ENCODE results near the gene ANO5.

The ANO5 gene

DNA sequence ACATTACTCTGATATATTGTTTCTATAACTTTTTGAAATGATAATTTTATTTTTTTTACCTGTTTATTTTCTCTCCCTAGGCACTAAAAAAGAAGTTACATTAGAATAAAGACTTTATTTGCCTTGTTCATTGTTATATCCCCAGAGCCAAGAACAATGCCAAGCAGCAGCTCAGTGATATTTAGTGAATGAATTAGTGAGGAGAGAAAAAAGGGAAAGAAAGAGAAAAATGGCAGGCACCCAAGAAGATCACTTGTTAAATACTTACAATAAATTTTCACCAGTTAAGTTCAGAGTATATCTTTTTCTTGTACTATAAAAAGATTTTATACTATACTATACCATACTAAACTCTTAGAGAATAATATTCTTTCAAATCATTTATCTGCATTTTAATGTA is 13.3 kb upstream of the ANO5 start:
- no peak overlapping the region for H3K4me3 ChIP-seq (ENCODE audit: low read depth in 1 of 2, low read length in 2 of 2)
- no peaks in the 10 kb centered on the region for H3K36me3 ChIP-seq (ENCODE audit: insufficient read depth, low read length)
- no peaks in the 10 kb centered on the region for H3K27me3 ChIP-seq (ENCODE audit: control insufficient read depth in 1 of 2, insufficient read depth in 2 of 2, low read length in 2 of 2)
- no peak overlapping the region for H3K27ac ChIP-seq (ENCODE audit: low read depth, low read length)
- no peaks in the 10 kb centered on the region for H3K9me3 ChIP-seq (ENCODE audit: low read length)
- H3K9ac ChIP-seq (ENCODE audit: low read length) = no peak overlapping the region
- no peaks in the 10 kb centered on the region for H3K4me1 ChIP-seq (ENCODE audit: insufficient read depth, low read length)

- Histone ChIP-seq H3K36me3 (ENCODE audit: insufficient read depth, low read length) (no peaks in the 10 kb centered on the region), H3K9me3 (ENCODE audit: low read length) (no peaks in the 10 kb centered on the region), H3K9ac (ENCODE audit: low read length) (no peak overlapping the region), H3K4me1 (ENCODE audit: insufficient read depth, low read length) (no peaks in the 10 kb centered on the region), H3K27me3 (ENCODE audit: control insufficient read depth in 1 of 2, insufficient read depth in 2 of 2, low read length in 2 of 2) (no peaks in the 10 kb centered on the region), H3K4me3 (ENCODE audit: low read depth in 1 of 2, low read length in 2 of 2) (no peak overlapping the region), H3K27ac (ENCODE audit: low read depth, low read length) (no peak overlapping the region)
Observed at GRCh38 chr11:22180131-22180530, 12.8 kb upstream of the ANO5 start.

DNA sequence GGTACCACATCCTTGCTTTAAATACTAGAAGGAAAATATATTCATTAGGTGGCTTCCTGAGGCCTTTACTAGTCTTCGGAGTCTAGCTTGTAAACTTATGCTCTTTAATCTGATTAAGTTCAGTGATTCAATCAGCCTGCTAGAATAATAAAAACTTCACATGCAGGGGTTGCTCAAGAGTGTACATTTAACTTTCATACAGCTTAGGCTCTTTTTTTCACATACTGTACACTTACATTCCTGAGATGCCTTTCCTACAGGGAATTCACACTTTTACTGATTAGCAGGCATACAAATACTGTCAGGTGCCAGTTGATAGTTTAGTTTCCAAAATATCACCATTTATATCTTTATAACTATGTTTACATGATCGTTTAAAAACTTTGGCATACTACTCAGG is 3.2 kb upstream of the ANO5 start:
- peaks cover 10% of the 10 kb centered on the region for H3K4me1 ChIP-seq (ENCODE audit: insufficient read depth, low read length)
- no peaks in the 10 kb centered on the region for H3K36me3 ChIP-seq (ENCODE audit: insufficient read depth, low read length)
- no peak overlapping the region for H3K9ac ChIP-seq (ENCODE audit: low read length)
- H3K9me3 ChIP-seq (ENCODE audit: low read length) = no peaks in the 10 kb centered on the region
- H3K27me3 ChIP-seq (ENCODE audit: control insufficient read depth in 1 of 2, insufficient read depth in 2 of 2, low read length in 2 of 2) = no peaks in the 10 kb centered on the region
- H3K27ac ChIP-seq (ENCODE audit: low read depth, low read length) = no peak overlapping the region
- no peak overlapping the region for H3K4me3 ChIP-seq (ENCODE audit: low read depth in 1 of 2, low read length in 2 of 2)

- no peaks in the 10 kb centered on the region for H3K36me3 ChIP-seq (ENCODE audit: insufficient read depth, low read length)
- H3K4me3 ChIP-seq (ENCODE audit: low read depth in 1 of 2, low read length in 2 of 2) = no peak overlapping the region
- H3K27ac ChIP-seq (ENCODE audit: low read depth, low read length) = no peak overlapping the region
- peaks cover 12% of the 10 kb centered on the region for H3K4me1 ChIP-seq (ENCODE audit: insufficient read depth, low read length)
- H3K9me3 ChIP-seq (ENCODE audit: low read length) = no peaks in the 10 kb centered on the region
- H3K9ac ChIP-seq (ENCODE audit: low read length) = no peak overlapping the region
- H3K27me3 ChIP-seq (ENCODE audit: control insufficient read depth in 1 of 2, insufficient read depth in 2 of 2, low read length in 2 of 2) = no peaks in the 10 kb centered on the region
Observed at GRCh38 chr11:22190827-22191463, 1.9 kb upstream of the ANO5 start.

DNA sequence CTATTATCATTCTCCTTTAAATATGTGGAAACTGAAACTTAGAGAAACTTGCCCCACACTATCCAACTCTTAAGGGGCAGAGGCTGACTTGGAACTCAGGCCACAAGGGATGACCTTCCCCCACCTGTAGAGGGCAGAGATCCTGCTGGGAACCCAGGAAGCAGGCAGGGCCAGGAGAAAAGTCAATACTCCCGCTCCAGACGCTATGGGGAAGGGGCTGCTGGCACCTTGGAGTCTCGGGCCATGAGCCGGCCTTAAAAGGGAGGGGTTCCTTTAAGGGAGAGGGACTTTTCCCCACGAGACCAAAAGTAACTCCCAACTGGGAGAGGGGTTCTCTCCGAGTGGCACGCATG is 620 bp upstream of the ANO5 start:
- Histone ChIP-seq H3K27ac (ENCODE audit: low read depth, low read length) (peak overlapping the region; percentile 21), H3K36me3 (ENCODE audit: insufficient read depth, low read length) (no peaks in the 10 kb centered on the region), H3K4me3 (ENCODE audit: low read depth in 1 of 2, low read length in 2 of 2) (peak overlapping the region; percentile 58 to 76), H3K4me1 (ENCODE audit: insufficient read depth, low read length) (peaks cover 14% of the 10 kb centered on the region), H3K27me3 (ENCODE audit: control insufficient read depth in 1 of 2, insufficient read depth in 2 of 2, low read length in 2 of 2) (no peaks in the 10 kb centered on the region), H3K9me3 (ENCODE audit: low read length) (no peaks in the 10 kb centered on the region), H3K9ac (ENCODE audit: low read length) (peak overlapping the region; percentile 66)

DNA sequence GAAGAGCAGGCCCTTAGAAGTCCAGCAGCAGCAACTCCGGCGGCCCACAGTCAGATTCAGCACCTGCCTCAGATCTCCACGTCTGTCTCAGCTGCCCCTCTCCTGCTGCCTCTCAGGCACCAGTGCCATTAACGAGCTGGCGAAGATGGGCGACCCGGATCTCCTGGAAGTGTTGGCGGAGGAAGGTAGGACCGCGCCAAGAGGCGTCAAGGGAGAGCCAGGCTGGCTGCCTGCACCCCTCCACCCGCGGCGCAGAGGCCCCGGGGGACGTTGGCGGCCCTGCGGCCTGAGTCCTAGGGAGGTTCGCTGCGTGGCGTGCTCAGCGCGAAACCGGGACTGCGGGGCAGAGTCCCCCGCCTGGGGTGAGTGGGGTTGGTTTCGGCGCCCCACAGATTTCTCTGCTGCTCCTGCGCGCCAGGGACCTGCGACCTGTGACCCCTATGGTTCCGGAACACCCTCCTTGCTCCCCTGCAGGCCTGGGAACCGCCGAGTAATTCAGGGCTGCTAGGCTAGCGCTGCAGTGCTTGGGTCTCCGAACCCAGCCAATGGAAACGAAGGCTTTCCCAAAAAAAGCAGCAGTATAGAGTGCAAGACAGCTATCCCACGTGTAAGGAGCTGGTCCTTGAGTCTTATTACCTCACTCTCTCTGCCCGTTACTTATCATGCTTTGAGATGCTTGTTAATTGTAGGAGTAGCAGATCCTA is 615 bp downstream of the ANO5 start:
- no peaks in the 10 kb centered on the region for H3K27me3 ChIP-seq (ENCODE audit: control insufficient read depth in 1 of 2, insufficient read depth in 2 of 2, low read length in 2 of 2)
- no peaks in the 10 kb centered on the region for H3K36me3 ChIP-seq (ENCODE audit: insufficient read depth, low read length)
- H3K9me3 ChIP-seq (ENCODE audit: low read length) = no peaks in the 10 kb centered on the region
- H3K9ac ChIP-seq (ENCODE audit: low read length) = peak overlapping the region; percentile 19
- peak overlapping the region; percentile 58 to 76 for H3K4me3 ChIP-seq (ENCODE audit: low read depth in 1 of 2, low read length in 2 of 2)
- peak overlapping the region; percentile 58 for H3K27ac ChIP-seq (ENCODE audit: low read depth, low read length)
- H3K4me1 ChIP-seq (ENCODE audit: insufficient read depth, low read length) = peaks cover 15% of the 10 kb centered on the region

GRCh38 chr11:22194306-22194705 is 1.4 kb downstream of the ANO5 start:
- Histone ChIP-seq H3K4me1 (ENCODE audit: insufficient read depth, low read length) (peaks cover 15% of the 10 kb centered on the region), H3K27ac (ENCODE audit: low read depth, low read length) (no peak overlapping the region), H3K9ac (ENCODE audit: low read length) (no peak overlapping the region), H3K9me3 (ENCODE audit: low read length) (no peaks in the 10 kb centered on the region), H3K27me3 (ENCODE audit: control insufficient read depth in 1 of 2, insufficient read depth in 2 of 2, low read length in 2 of 2) (no peaks in the 10 kb centered on the region), H3K4me3 (ENCODE audit: low read depth in 1 of 2, low read length in 2 of 2) (peak overlapping the region in 1 of 2 donors; percentile 76), H3K36me3 (ENCODE audit: insufficient read depth, low read length) (no peaks in the 10 kb centered on the region)

GRCh38 chr11:22194907-22195306 is 2.0 kb downstream of the ANO5 start:
- Histone ChIP-seq H3K9me3 (ENCODE audit: low read length) (no peaks in the 10 kb centered on the region), H3K36me3 (ENCODE audit: insufficient read depth, low read length) (no peaks in the 10 kb centered on the region), H3K4me1 (ENCODE audit: insufficient read depth, low read length) (peaks cover 15% of the 10 kb centered on the region), H3K9ac (ENCODE audit: low read length) (no peak overlapping the region), H3K27ac (ENCODE audit: low read depth, low read length) (no peak overlapping the region), H3K27me3 (ENCODE audit: control insufficient read depth in 1 of 2, insufficient read depth in 2 of 2, low read length in 2 of 2) (no peaks in the 10 kb centered on the region), H3K4me3 (ENCODE audit: low read depth in 1 of 2, low read length in 2 of 2) (no peak overlapping the region)

GRCh38 chr11:22197139-22198005 is 4.5 kb downstream of the ANO5 start:
- H3K9me3 ChIP-seq (ENCODE audit: low read length) = no peaks in the 10 kb centered on the region
- no peak overlapping the region for H3K4me3 ChIP-seq (ENCODE audit: low read depth in 1 of 2, low read length in 2 of 2)
- H3K9ac ChIP-seq (ENCODE audit: low read length) = no peak overlapping the region
- H3K36me3 ChIP-seq (ENCODE audit: insufficient read depth, low read length) = no peaks in the 10 kb centered on the region
- H3K27ac ChIP-seq (ENCODE audit: low read depth, low read length) = no peak overlapping the region
- no peaks in the 10 kb centered on the region for H3K27me3 ChIP-seq (ENCODE audit: control insufficient read depth in 1 of 2, insufficient read depth in 2 of 2, low read length in 2 of 2)
- peaks cover 15% of the 10 kb centered on the region for H3K4me1 ChIP-seq (ENCODE audit: insufficient read depth, low read length)

- H3K4me1 ChIP-seq (ENCODE audit: insufficient read depth, low read length) = peaks cover 9% of the 10 kb centered on the region
- H3K4me3 ChIP-seq (ENCODE audit: low read depth in 1 of 2, low read length in 2 of 2) = no peak overlapping the region
- no peak overlapping the region for H3K9ac ChIP-seq (ENCODE audit: low read length)
- no peaks in the 10 kb centered on the region for H3K36me3 ChIP-seq (ENCODE audit: insufficient read depth, low read length)
- H3K27ac ChIP-seq (ENCODE audit: low read depth, low read length) = no peak overlapping the region
- no peaks in the 10 kb centered on the region for H3K9me3 ChIP-seq (ENCODE audit: low read length)
- no peaks in the 10 kb centered on the region for H3K27me3 ChIP-seq (ENCODE audit: control insufficient read depth in 1 of 2, insufficient read depth in 2 of 2, low read length in 2 of 2)
Observed at GRCh38 chr11:22199243-22199642, 6.4 kb downstream of the ANO5 start.

GRCh38 chr11:22203281-22203680 is 10.4 kb downstream of the ANO5 start:
- Histone ChIP-seq H3K9me3 (ENCODE audit: low read length) (no peaks in the 10 kb centered on the region), H3K27ac (ENCODE audit: low read depth, low read length) (no peak overlapping the region), H3K4me1 (ENCODE audit: insufficient read depth, low read length) (no peaks in the 10 kb centered on the region), H3K9ac (ENCODE audit: low read length) (no peak overlapping the region), H3K36me3 (ENCODE audit: insufficient read depth, low read length) (no peaks in the 10 kb centered on the region), H3K27me3 (ENCODE audit: control insufficient read depth in 1 of 2, insufficient read depth in 2 of 2, low read length in 2 of 2) (no peaks in the 10 kb centered on the region), H3K4me3 (ENCODE audit: low read depth in 1 of 2, low read length in 2 of 2) (no peak overlapping the region)

Data from muscle layer of colon (tissue), 2 donors.